Esophagus squamous epithelium (tissue), 4 donors: ENCODE results near the gene SELP.

Experiments
- CTCF ChIP-seq, 6 experiments: fragments of 450-650 bp in 4 of 6; fragments of 200-600 bp in 2 of 6; sonication (generic) in 2 of 6; IDR thresholded peaks; one replicate each; pipeline ENCODE4 v1.5.1; 2016 to 2019; ENCODE audit warnings: antibody characterized with exemption in 6 of 6, mild to moderate bottlenecking in 4 of 6, moderate library complexity in 4 of 6
- POLR2A ChIP-seq, 4 donors: fragments of 450-650 bp; IDR thresholded peaks; one replicate each; pipeline ENCODE4 v1.6.1; 2017; ENCODE audit warnings: antibody characterized with exemption in 4 of 4, mild to moderate bottlenecking in 4 of 4, moderate library complexity in 3 of 4

- no peak for TF ChIP-seq CTCF (IDR thresholded peaks at IDR 0.05)
- TF ChIP-seq POLR2A (IDR thresholded peaks at IDR 0.05), result no peak
Observed at GRCh38 chr1:169630006-169630405, at the start of gene SELP.
